NCI-H2029 treated with DMSO at 0.1 percent for 48 hours (cell line): ENCODE results near the gene AFF2.
"Not testable (repeated sequence)": the region's sequence is repeated elsewhere in the genome, so short reads cannot be mapped to it uniquely, and the experiment has no call there.

Source experiments
- DNase-seq: peaks from one replicate; lab custom pipeline; 2025; lab: John Stamatoyannopoulos, UW

The AFF2 gene

DNA sequence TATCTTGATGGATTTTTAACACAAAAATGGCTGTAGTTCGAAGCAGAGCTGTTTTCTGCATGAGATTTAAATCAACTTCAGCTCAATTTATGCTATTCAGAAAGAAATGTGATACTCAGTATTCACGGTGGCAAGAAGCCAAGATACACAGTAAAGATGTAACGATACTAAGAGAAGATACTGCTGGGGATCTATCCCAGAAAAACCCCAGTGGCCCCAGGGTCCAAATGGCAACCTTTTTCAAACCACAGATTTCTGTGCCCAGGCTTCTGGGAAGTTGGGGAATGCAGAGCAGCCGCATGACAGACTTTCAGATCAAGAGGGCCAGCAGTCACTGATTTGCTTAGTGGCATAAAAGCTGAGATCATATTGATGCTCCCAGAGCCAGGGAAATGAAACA is 353.9 kb downstream of the AFF2 start:
- DNase-seq, result no peak

DNA sequence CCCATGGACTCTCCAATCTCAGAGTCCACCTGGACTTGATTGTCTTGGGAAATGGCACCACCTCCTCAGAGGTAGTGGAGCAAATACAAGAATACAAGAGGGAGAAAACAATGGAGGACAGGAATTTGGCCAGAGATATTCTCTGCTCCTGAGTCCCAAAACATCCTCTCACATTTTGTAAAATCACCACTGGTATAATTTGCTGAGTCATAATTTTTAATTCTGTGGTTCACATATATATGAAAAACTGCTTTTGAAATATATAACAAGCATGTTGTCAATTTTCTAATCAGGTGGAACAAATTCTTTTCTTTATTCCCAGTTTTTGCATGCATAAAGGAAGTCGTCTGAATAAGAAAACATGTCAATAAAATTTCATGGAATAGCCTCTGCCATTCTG is 356.1 kb downstream of the AFF2 start:
- no peak for DNase-seq

DNA sequence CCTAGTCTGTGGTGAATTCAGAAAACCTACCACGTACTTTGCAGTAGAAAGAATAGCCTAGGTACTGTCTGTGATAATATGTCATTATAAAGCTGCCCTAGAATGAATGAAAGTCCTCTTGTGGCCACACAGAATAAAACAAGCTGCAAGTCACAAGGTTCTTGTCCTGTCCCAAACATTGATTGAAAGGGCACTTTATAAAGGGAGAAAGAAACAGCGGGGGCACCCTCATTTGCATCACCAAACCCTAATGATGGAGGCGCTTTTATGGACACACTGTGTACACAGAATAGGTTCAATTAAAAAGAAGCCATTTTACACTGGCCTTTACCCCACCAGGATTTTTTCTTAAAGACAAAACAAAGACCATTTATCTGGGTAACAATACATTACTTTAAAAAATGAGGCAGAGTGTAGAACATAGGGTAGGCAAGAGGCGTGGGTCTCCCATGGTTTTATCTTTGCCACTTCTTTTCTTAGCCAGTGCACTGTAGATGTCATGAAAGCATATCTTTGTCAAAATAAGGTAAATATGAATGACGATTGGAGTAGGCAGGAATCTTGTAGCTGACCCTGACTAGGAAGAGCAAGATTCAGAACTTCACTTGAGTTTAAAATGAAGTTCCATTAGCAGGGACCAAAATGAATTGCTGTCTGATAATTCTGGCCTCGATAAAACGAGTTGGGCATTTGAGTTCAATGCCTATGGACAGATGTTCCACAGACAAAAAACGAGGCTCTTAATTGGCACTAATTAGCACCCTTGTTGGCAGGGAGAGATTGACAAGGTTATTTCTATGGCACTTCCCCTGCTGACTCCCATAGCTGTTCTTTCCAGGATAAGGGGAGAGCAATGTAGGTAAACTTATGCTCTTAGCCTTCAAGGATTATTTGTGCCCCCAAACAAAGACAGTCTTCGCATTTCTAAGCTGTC is 365.1 kb downstream of the AFF2 start:
- no peak for DNase-seq

DNA sequence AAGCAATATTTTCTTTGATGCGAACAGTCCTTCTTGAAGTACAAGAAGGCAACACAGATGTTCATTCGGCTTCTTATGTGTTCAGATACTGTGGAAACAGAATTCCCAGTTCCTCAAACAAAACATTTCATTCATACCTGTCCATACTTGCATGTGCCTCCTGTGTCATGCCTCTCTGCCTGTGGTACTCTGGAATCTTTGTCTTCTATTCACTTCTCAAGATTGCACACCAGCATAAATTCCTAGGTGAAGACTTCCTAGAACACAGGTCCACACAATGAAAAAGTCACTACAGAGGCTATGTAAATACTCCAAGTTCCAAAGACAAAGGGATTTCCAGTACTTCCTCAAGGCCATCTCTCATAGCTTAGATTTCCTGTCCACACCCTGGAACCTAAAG is 367.2 kb downstream of the AFF2 start:
- no peak for DNase-seq

DNA sequence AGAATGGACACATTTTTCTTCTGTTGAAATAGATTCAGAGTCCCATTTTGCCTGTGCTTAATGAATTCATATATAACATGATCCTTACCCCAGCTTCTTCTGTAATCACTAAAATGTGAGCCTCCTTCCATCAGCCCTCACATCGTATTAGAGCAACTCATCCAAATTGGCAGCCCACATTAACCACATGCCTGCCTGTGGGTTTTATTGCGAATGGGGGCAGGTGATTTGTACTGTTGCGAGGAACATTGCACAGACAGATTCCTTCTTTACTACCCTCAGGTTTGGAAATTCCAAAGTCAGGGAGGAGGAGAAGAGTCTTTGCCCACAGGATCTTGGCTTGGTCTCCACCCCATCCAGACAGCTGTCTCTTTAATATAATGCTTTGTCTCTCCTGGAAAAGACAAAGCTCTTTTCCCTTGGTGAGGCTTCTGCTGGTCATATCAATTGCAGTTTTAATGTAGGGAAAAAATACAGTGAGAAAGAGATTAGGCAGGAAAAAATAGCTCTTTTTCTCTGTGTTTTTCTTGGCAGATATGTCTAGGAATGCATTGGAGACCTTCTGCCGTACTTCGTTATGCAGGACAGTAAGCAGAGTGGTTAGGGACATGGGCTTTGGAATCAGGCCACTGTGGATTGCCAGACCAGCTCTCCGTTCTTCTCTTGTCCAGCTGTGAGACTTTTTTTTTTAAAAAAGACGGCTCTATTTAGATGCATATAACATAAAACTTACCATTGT is 371.2 kb downstream of the AFF2 start:
- no peak for DNase-seq

DNA sequence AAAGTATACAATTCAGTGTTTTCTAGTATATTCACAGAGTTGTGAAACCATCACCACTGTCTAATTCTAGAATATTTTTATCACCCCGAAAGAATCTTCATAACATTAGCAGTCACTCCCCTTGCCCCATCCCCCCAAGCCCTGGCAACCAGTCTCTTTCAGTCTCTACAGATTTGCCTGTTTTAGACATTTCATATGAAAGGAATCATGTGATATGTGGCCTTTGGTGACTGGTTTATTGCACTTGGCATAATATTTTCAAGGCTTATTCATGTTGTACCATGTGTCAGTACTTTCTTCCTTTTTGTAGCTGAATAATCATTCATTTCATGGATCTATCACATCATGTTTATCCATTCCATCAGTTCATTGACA is 371.7 kb downstream of the AFF2 start:
- no peak for DNase-seq

DNA sequence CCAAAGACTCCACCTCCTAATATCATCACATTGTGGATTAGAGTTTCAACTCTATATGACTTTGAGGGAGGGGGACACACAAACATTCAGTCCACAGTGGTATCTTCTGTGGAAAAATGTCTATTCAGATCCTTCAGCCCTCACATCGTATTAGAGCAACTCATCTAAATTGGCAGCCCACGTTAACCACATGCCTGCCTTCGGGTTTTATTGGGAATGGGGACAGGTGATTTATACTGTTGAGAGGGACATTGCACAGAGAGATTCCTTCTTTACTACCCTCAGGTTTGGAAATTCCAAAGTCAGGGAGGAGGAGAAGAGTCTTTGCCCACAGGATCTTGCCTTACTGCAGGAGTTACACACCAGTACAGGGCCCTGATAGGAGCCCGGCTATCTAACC is 372.5 kb downstream of the AFF2 start:
- DNase-seq, result no peak

DNA sequence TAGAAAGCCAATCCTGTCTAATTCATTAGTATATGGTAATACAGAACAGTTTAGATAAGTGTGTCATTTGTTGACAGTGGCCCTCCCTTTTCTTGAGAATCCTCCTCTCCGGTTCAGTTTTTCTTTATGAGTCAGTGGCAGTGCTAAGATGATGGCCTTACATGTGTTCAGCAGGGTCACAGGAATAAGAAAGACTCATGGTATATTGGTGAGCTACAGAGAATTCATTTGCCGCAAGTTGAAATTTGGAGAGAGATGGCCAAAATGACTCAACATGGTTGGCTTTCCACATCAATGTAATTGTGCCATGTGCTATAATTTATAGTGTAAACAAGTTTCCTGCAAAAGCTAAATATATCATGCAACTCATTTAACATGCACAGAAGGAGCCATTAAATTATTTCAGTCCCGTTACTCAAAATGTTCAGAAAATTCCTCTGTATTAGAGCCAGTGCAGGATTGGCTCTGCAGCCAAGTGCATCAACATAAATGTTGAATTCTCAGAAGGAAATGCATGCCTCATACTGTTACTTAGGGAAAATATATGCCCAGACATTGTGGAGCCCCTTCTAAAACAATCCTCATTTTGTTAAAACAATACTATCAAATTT is 374.3 kb downstream of the AFF2 start:
- no peak for DNase-seq

DNA sequence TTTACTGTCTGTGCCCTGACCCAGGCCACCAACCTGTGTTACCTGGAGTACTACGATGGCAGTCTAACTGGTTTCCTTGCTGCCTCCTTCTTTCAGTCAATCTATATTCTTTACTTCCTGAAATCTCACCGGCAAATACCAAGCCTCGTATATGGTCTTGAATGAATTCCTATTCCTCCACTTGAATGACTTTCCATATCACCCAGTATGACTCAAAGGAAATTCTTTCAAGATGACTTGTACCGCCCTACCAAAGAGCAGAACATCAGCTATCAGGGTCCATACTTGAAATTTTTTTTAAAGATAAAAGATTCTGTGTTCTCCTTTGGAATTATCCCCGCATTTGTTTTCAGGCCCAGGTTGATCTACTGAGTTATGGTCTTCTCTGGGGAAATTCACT is 378.0 kb downstream of the AFF2 start:
- DNase-seq, result no peak

DNA sequence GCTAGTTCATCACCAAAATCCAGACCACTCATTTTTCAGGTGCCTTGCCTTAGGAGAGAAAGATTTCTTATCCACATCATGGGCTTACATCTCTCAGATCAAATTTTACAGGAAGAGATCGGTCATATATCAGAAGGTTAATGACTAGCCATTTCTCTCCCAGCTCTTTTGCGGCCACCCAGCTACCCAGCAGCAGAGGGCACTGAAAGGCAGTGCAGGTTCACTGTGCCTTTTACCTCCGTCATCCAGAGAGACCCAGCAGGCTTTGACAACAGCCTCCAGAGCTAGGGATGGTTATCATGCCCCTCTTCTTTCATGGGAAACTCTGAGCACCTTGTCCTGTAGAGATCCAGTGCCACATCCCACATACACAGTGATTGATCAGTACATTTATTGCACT is 384.8 kb downstream of the AFF2 start:
- DNase-seq, result no peak

DNA sequence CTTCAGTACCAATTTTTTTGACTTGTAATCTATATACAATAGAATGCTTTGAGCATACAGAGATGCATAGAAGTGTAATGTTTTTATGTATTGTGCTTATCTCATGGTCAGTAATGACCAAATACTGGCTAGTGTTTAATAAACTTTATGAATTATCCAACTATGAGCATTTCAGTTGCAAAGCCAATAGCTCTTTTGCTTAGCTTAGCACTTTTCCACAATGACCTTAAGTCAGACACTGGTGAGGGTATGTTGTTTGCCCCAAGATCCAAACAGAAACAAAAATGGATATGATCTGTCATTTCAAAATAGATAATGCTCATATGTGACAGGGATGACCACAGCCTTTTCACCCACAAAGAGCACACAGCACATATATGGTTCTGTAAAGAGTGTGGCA is 393.0 kb downstream of the AFF2 start:
- no peak for DNase-seq

DNA sequence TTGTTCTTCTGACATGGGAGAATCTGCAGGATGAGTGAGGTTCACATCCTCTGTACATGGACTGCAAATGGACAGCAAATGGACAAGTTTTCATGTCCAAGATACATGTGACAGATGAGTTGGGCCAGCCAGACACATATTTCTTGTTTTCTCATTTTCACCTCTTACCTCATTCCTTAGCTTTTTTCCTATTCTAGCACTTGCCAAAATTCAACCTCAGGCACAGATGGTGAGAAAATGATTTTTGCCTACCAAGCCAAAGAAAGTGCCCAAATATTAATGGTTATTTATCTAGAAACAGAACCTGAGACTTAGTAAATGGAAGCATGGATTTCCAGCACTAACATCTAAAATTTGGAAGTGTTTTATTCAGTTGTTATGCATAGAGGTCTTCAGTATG is 402.2 kb downstream of the AFF2 start:
- no peak for DNase-seq

DNA sequence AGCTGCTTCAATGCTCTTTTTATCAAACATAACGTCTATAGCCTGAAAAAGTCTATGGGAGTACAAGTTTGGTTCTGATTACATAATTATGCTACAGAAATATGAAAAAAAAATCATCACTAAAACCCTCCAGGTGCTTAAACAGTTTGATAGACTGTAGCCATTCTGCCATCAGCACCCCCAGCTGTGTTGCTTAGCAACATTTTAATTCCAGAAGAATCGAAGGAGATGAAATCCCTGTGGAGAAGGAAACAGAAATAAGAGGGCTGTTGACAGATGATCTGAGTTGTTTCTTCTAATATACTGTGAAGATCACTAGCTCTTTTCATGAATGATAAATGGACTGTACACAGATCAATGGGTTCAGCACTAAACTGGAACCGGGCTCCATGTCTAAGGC is 402.8 kb downstream of the AFF2 start:
- no peak for DNase-seq

DNA sequence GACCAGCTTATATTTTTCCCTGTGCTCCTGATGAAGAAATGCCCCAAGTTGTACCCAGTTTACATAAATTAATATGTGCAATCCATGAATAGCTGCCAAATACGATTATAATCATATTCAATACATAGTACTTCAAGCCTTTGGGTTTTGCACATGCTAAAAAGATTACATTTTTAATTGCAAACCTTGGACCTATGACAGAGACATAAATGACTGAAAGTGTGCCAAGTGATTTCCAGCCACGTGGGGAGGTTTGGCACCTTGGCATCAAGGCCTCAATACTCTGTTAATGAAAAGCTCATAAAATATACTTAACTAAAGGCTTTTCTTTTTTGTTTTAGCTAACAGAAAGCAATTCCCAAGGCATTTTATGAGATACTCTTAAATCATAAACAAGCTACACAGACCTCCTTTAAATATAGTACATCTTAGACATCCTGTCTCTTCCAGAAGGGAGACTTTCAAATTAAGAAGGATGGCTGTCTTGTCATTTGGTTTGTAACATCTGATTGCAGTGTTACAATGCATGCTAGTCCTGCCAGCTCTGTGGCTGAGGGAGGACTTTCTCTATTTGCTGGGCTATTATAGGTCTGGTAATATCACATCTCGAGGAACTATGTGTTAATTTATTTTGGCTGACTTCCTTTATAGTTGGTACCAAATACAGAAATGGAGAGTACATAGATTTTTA is 404.1 kb downstream of the AFF2 start:
- DNase-seq, result no peak

DNA sequence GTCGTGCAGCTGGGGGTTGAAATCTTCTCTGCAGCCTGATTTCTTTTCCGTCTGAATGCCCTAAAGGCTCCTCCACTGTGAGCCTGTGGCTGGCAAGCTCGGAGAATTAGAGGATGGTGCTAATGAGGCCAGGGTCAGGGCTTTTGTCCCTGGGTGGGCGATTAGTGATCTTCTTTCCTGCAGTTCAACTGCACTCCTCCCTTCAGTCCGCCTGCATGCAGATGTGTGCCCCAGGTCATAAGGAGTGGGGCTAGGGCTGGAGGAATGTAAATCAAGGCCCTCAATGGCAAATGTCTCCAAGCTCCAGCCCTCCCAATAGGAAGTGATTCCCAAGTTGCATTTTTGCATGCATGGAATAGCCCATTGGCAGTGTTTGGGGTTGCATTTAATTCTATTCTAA is 405.0 kb downstream of the AFF2 start:
- DNase-seq, result no peak

DNA sequence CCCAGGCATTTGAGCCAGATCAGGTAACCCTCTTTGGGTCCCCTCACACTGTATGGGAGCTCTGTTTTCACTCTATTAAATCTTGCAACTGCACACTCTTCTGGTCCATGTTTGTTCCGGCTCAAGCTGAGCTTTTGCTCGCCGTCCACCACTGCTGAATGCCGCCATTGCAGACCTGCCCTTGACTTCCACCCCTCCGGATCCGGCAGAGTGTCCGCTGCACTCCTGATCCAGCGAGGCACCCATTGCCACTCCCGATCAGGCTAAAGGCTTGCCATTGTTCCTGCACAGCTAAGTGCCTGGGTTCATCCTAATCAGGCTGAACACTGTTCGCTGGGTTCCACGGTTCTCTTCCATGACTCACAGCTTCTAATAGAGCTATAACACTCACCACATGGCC is 406.2 kb downstream of the AFF2 start:
- DNase-seq, result not testable (repeated sequence)

DNA sequence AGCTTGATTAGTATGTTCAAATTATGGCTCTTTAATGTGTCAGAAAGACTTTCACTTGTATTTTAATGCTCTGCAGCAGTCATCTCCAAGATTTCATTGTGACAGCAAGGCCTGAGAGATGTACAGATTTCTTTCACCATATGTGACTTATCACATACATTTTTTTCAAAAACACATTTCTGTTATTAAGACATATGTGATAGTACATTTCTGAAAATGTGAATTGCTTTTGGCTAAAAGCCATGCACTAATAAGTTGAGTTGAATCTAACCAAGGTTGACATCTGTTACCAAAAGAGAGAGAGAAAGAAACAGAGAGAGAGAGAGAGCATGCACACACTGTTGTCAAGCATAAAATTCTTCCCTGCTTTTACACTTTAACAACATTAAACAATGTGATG is 409.3 kb downstream of the AFF2 start:
- no peak for DNase-seq

DNA sequence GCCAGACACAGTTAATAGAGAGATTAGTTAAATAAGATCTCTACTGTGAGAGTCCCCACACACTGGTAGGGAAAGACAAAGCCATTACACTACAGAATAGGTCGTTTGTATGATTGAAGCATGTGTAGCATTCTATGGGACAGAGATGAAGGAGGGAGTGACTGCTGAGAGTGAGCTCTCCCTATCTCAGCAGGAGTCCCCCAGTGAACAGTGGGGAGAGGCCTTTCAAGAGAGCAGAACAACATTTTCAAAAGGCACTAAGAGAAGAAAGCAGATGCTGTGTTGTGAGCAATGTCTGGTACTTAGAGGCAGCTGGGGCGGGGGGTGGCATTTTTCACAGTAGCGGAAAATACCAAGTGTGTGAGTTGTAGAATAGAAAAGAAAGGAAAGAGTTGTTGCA is 413.6 kb downstream of the AFF2 start:
- DNase-seq, result no peak

DNA sequence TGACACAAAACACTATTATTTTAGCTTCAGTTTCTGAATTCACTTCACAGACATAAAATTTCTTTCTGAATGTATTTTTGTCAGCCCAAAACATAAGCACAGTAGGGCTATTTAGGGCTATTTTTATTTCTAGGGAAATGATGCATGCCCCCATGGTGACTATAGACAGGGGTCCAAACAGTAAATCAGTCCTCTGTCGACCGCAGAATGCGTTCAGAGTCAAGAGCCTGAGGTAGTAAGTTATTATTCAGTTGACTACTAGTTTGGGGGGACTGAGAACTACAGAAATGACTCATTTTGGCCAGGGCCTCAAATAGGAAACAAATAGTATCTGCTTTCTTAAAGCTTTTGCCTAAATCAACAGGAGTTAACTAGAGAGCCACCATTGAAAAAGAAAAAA is 414.4 kb downstream of the AFF2 start:
- no peak for DNase-seq

DNA sequence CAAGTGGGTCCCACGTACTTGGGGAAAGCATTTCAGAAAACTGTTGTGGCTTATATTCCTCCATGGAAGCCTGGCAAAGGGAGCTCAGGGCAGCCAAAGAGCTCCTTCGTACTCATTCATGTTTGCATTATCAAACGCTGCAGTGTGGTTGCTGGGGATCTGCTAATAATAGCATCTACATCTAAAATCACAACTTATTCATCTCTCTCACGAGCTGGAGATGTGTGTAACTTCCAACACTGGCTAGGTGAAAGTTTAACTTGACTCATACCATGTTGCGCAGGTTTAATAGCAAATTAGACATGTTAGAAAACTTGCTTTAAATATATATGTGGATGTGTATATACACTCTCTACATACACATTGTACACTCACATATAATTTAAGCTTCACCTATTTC is 415.1 kb downstream of the AFF2 start:
- no peak for DNase-seq

DNA sequence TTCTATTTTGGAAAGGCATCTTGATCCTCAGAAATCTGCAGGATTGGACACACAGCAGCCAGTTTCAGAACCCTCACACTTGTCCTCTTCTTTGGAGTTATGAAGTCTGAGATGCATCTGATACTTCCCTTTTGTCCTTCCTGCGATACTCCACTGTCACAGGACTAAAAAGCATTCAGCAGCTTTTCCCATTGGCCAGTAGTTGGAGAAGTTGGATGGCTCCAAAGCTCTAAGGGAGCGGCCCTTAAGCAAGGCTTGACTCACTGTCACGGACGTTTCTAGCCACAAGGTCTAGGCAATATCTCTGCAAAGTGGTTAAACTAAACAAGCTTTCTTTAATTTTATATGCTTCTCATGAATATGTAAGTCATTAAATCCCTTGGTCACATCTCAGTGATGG is 417.0 kb downstream of the AFF2 start:
- DNase-seq, result no peak

DNA sequence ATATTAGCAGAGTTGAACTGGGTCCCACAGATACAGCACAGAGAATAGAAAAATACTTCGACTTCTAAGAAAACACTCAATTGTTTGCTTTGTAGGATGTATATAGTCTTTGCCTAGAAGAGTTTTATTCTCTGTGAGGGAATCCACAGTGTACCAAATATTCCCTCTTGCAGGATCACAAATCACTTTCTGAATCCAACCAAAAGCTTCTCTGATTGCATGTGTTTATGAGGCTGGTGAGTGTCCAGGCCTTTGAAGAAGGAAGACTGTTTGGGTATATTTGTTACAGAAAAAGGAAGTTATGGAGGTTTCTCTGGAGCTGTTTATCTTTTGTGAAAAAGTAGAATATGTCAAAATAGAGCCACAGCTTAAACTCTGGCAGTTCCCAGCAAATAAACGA is 423.2 kb downstream of the AFF2 start:
- DNase-seq, result no peak

DNA sequence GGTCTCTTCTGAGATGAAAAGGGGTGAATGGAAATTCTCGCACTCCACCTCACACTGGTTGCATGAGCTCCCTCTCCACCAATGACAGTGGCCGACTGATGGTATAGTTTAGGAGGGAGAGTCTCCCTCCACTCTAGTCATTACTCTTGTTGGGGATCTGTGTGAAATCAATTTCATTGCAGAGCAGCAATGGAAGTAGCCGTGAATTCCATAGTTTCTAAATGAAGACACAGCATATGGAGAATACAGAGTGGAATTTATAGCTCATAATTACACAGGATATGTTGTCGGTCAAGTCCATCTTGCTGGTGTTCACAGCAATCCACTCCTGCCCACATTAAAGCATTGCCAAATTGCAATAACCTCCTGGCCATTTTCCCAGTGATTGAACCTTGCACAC is 426.0 kb downstream of the AFF2 start:
- DNase-seq, result no peak
